ENCODE results near the gene CEPT1.

GRCh38 chr1:111227434-111227833 is 87.4 kb downstream of the CEPT1 start, which contains the start of gene CHI3L2:
- TF ChIP-seq CTCF (IDR thresholded peaks at IDR 0.05; ENCODE audit: low read depth, low read length) (no peak), EZH2phosphoT487 (IDR thresholded peaks at IDR 0.05; ENCODE audit: low read depth) (no peak)
